Bronchial epithelial cell (primary cell): ENCODE results near the gene TMTC2. TPM values are rescaled to one million over a fixed set of nuclear protein-coding genes. Genes with fewer than 3 reads are reported as not detected.

Experiments used
- DNase-seq: peaks from one replicate; pipeline ENCODE4 v3.0.0-alpha.2; 2010; ENCODE audit warnings: low read depth
- FAIRE-seq: peaks from 2 replicates; lab custom pipeline; 2011; peaks lifted over from hg19 to GRCh38; lab: Jason Lieb, UNC
- H3K27me3 ChIP-seq: 2 replicates; pipeline ENCODE4 v1.5.1; 2011; ENCODE audit warnings: low read length; ENCODE audit not compliant: control insufficient read depth, insufficient read depth
- H3K36me3 ChIP-seq: 2 replicates; pipeline ENCODE4 v1.5.1; 2011; ENCODE audit warnings: low read length; ENCODE audit not compliant: control insufficient read depth, insufficient read depth
- H3K4me3 ChIP-seq: 2 replicates; pipeline ENCODE4 v1.5.1; 2011; ENCODE audit warnings: mild to moderate bottlenecking, low read depth, low read length, control low read depth
- CTCF ChIP-seq: IDR thresholded peaks from 2 replicates; pipeline ENCODE4 v1.5.1; 2011; ENCODE audit warnings: mild to moderate bottlenecking, moderate library complexity, low read length, control low read depth, inconsistent platforms; ENCODE audit not compliant: insufficient read depth, severe bottlenecking
- total RNA-seq: library from RNA; depleted of rRNA; stranded (reverse); fragments of >200 nt; gene quantifications from 2 replicates; pipeline ENCODE4 v1.2.1, GENCODE V29; 2014

Gene TMTC2
- total RNA-seq, 1 donor from 2014 or later: 10.5 TPM

DNA sequence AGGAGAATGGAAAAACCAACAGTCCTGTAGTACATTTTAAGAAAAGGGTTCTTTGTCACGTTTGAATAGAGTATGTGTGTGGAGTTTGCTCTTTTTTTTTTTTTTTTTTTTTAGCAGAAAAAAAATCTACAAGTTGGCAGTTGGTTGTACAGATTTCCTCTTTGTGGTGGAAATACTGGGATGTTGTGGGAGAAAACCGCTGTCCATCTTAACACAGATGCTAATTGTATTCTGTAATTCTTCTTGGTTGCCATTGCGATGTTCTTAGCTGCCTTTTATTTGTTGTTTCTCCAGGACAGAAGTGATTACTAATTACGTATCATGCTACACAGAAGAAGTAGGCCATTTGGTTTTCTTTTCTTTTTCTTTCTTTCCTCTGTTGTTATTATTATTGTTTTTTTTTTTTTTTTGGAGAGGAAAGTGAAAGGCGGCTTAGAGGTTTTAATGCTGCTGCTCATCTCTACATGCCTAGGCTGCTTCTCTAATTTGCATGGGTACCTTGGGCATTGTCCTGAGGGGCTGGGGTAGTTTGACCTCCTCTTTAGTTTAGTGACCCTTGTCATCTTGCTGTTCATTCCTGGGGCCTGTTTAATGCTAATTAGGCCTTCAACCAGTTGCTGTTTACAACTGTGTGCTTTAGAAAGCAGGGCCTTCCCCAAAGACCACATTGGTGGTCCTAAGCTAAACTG, 94.7 kb downstream of the TMTC2 start:
- no peak for DNase-seq
- Histone ChIP-seq H3K4me3 (no peak overlapping the region), H3K27me3 (no peaks in the 10 kb centered on the region), H3K36me3 (no peaks in the 10 kb centered on the region)
- TF ChIP-seq CTCF: no peak
- no peak for FAIRE-seq

DNA sequence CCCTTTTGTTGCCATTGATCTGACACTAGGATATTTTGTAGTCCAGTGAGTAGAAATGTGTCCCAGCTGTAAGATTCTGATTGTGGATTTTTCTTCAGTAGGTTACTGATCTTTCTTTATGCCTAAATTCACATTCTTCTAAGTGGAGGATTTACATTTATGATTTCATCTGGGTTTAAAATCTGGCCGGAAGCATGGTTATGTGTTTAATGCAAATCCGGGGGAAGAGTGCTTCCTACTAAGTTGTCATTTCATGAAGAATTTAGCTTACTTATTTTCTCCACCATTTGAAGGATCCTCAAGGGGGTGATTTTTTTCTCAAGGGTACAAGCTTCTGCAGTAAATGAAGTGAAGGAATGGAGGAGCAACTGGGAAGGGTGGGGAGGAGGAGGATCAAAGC, 96.7 kb downstream of the TMTC2 start:
- Histone ChIP-seq H3K27me3 (no peaks in the 10 kb centered on the region), H3K36me3 (no peaks in the 10 kb centered on the region), H3K4me3 (no peak overlapping the region)
- no peak for FAIRE-seq
- no peak for DNase-seq
- no peak for TF ChIP-seq CTCF

- FAIRE-seq (no peak), DNase-seq (no peak)
- TF ChIP-seq CTCF: no peak
- H3K36me3 ChIP-seq: no peaks in the 10 kb centered on the region
- no peak overlapping the region for H3K4me3 ChIP-seq
- H3K27me3 ChIP-seq: no peaks in the 10 kb centered on the region
These were observed 100.3 kb downstream of the TMTC2 start for GRCh38 chr12:82787016-82787415.

DNA sequence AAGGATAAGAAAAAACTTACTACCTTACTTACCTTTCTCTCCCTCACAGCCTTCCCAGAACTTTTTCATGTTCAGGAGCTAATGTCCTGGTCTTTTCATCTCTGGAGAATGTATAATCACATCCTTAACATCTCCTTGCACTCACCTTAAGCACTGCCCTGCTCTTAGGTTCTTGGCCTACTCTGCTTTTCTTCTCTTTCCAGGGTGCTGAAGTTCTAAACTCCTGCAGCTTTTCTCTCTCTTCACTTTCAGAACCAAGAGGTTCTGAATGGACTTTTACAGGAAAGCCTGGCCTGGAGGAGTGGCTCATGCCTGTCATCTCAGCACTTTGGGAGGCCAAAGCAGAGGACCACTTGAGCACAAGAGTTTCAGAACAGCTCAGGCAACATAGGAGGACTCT, 101.9 kb downstream of the TMTC2 start:
- FAIRE-seq (no peak), DNase-seq (no peak)
- H3K4me3 ChIP-seq: no peak overlapping the region
- no peak for TF ChIP-seq CTCF
- no peaks in the 10 kb centered on the region for H3K27me3 ChIP-seq
- H3K36me3 ChIP-seq: no peaks in the 10 kb centered on the region

- DNase-seq (no peak), FAIRE-seq (no peak)
- Histone ChIP-seq H3K4me3 (no peak overlapping the region), H3K36me3 (no peaks in the 10 kb centered on the region), H3K27me3 (no peaks in the 10 kb centered on the region)
- no peak for TF ChIP-seq CTCF
These were observed 103.0 kb downstream of the TMTC2 start for GRCh38 chr12:82789674-82790073.

DNA sequence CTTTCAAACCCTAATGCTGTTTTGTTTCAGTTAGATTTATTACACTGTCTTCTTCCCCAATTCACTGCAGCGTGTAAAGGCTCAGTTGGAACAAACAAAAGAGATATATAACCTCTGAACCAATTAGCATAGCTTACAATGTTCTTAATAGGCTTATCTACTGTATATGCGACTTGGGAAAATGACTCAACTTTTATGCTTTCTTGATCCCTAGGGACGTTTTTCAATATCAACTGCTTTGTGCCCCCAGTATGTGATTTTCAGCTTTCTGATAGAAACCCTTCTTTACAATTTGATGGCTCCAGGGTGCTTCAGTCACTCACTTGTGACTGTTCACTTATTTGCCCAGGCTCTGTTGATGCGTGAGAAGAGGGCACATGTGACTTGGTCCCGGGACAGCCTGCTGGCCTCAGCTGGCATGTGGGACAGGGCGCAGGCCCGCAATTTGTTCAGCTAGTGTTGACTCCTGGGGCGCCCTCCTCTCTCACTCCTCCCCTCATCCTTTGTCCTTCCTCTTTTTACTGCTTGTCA, 107.1 kb downstream of the TMTC2 start:
- FAIRE-seq (no peak), DNase-seq (no peak)
- Histone ChIP-seq H3K27me3 (no peaks in the 10 kb centered on the region), H3K36me3 (no peaks in the 10 kb centered on the region), H3K4me3 (no peak overlapping the region)
- TF ChIP-seq CTCF: no peak
